ENCODE results near the gene SUFU. TPM values are rescaled to one million over a fixed set of nuclear protein-coding genes. Genes with fewer than 3 reads are reported as not detected.

Gene SUFU
- total and polyA plus RNA-seq, 2 of the 8 experiments (the other 6 are each of a cell fraction or from before 2014, with no cell fraction given), result 7.0 to 10.8 TPM

DNA sequence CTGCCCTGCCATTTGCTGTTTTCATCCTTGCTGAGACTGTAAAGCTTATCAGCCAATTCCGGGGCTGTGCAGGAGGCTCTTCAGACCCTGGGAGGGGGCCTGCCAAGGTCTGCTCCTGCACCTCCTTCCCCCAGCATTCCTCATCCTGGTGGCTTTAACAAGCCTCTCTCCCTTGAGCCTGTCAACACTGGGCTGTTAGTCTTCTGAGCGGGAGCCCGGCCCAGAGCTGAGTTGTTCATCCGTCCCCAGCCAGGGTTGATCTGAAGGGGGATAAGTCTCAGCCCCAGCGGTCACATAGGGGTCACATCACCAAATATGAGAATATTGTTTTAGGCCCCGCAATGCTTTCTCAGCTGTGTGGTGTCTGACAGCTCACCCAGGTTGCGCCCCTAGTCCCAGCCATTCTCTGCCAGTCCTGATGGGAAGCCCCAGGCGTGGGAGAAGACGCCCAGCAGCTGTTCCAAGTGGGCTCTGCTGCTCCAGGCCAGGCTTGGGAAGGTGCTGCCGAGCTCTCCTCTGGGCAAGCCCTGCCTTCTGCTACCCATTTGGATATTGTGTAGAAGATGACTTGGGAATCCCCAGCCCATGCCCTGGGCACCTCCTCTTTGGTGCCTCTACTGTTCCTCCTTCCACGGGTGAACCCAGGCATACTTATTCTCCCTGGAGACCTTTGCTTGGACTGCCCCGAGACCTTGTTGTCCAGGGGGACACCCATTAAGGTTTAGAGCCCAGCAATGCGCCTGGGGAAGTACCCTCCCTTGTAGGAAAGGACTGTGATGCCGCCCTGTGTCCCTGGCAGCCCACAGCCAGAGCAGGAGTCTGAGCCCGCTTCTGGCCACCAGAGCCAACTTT is 117.0 kb downstream of the SUFU start:
- Histone ChIP-seq H3K14ac (ENCODE audit: insufficient read length) (no peak overlapping the region), H3K9ac (replicated peaks in 1 of 4; ENCODE audit: extremely low read depth in 1 of 4, low read depth in 3 of 4, low read length in 3 of 4) (no peak overlapping the region; a peak in 1 of 7 replicates), H3K4ac (replicated peaks; ENCODE audit: insufficient read length, low read depth, low read length) (no peak overlapping the region), H3K4me1 (replicated peaks in 1 of 4; ENCODE audit: control insufficient read depth in 3 of 4, insufficient read depth in 4 of 4, low read length in 3 of 4) (peaks cover 0 to 4% (median 1%) of the 10 kb centered on the region in 4 experiments; a peak in 5 of 7 replicates), H4K5ac (ENCODE audit: insufficient read length, low read depth, low read length) (no peak overlapping the region), H3K27ac (ENCODE audit: low read depth, low read length) (no peak overlapping the region), H2AK5ac (ENCODE audit: low read depth, low read length) (no peak overlapping the region), H2AFZ (ENCODE audit: low read length) (no peak overlapping the region), H3K36me3 (ENCODE audit: control insufficient read depth in 2 of 4, insufficient read depth in 4 of 4, low read length in 3 of 4) (peaks cover 0 to 3% (median 0%) of the 10 kb centered on the region in 4 experiments; a peak in 2 of 8 replicates), H3K79me1 (ENCODE audit: low read depth, low read length) (no peaks in the 10 kb centered on the region), H3K27me3 (replicated peaks in 1 of 4; ENCODE audit: control insufficient read depth in 3 of 4, extremely low read depth in 1 of 4, insufficient read depth in 3 of 4, low read length in 3 of 4) (no peaks in the 10 kb centered on the region), H2BK20ac (ENCODE audit: low read length) (no peak overlapping the region), H2BK15ac (ENCODE audit: low read length) (0 out of 2 replicates have a peak overlapping the region, but pooled peaks have one; percentile 72), H3K79me2 (ENCODE audit: control insufficient read depth in 1 of 2, insufficient read depth in 2 of 2, low read length in 2 of 2) (no peaks in the 10 kb centered on the region), H3K4me3 (ENCODE audit: extremely low read depth in 1 of 4, insufficient read depth in 2 of 4, low read depth in 3 of 4, low read length in 4 of 4) (no peak overlapping the region), H4K91ac (replicated peaks; ENCODE audit: insufficient read length, low read length) (no peak overlapping the region), H2BK12ac (ENCODE audit: low read depth, low read length) (no peak overlapping the region), H3K18ac (ENCODE audit: extremely low read depth, low read length) (no peak overlapping the region), H3K23me2 (ENCODE audit: low read depth, low read length) (0 out of 2 replicates have a peak, but pooled peaks cover 2% of the 10 kb centered on the region), H3K23ac (ENCODE audit: insufficient read length) (no peak overlapping the region), H4K20me1 (replicated peaks in 1 of 2; ENCODE audit: control insufficient read depth in 1 of 2, insufficient read depth in 2 of 2, low read length in 2 of 2) (no peaks in the 10 kb centered on the region), H2BK120ac (replicated peaks; ENCODE audit: low read depth, low read length) (no peak overlapping the region), H3K9me3 (ENCODE audit: insufficient read depth in 2 of 2, low read depth in 1 of 2, low read length in 1 of 2) (no peaks in the 10 kb centered on the region), H2BK5ac (ENCODE audit: low read depth, low read length) (no peak overlapping the region), H3K56ac (replicated peaks; ENCODE audit: insufficient read length, low read depth, low read length) (no peak overlapping the region), H3K4me2 (ENCODE audit: insufficient read depth in 1 of 2, low read depth in 2 of 2, low read length in 2 of 2) (no peak overlapping the region), H4K8ac (ENCODE audit: extremely low read depth, insufficient read depth, low read length) (no peak overlapping the region)
- WGBS, 2 experiments (ENCODE audit: extremely low coverage in 1 of 2, insufficient coverage in 1 of 2, insufficient read length in 1 of 2, insufficient replicate concordance in 2 of 2, low coverage in 1 of 2, low lambda C conversion rate in 2 of 2, missing lambda C conversion rate in 1 of 2), result 85% methylated on average over 15 of the region's 15 CpGs; no CpG with 5 or more reads in 1 of the 2 experiments
- DNase-seq (ENCODE audit: low read depth in 1 of 2, low spot score in 2 of 2), result no peak
- FAIRE-seq, result no peak
- POLR2A ChIA-PET (ENCODE audit: partially characterized antibody), result interaction anchor here (1.1 to 3.4 kb wide), 2 partner anchors 8 to 23 kb away, joined by 3 to 21 read pairs; no protein-coding TSS in a partner anchor
- CTCF ChIA-PET (ENCODE audit: partially characterized antibody), result interaction anchor here (0.5 to 3.1 kb wide), 7 partner anchors 9 to 346 kb away, joined by 3 to 11 read pairs (median 4); no protein-coding TSS in a partner anchor
- TF ChIP-seq, protein P1, sequence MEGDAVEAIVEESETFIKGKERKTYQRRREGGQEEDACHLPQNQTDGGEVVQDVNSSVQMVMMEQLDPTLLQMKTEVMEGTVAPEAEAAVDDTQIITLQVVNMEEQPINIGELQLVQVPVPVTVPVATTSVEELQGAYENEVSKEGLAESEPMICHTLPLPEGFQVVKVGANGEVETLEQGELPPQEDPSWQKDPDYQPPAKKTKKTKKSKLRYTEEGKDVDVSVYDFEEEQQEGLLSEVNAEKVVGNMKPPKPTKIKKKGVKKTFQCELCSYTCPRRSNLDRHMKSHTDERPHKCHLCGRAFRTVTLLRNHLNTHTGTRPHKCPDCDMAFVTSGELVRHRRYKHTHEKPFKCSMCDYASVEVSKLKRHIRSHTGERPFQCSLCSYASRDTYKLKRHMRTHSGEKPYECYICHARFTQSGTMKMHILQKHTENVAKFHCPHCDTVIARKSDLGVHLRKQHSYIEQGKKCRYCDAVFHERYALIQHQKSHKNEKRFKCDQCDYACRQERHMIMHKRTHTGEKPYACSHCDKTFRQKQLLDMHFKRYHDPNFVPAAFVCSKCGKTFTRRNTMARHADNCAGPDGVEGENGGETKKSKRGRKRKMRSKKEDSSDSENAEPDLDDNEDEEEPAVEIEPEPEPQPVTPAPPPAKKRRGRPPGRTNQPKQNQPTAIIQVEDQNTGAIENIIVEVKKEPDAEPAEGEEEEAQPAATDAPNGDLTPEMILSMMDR (IDR thresholded peaks at IDR 0.05; ENCODE audit: control extremely low read depth in 1 of 3, insufficient read depth in 1 of 3, low read depth in 1 of 3, low read length in 3 of 3), result no peak
- TF ChIP-seq EP300 (IDR thresholded peaks at IDR 0.05; ENCODE audit: borderline replicate concordance in 1 of 2, low read depth in 2 of 2, low read length in 2 of 2), result no peak

All from H1 (cell line).